DMS114 treated with DMSO at 0.1 percent for 48 hours (cell line): ENCODE measurements around the gene SNRPD2.

Experiments
- DNase-seq: peaks from one replicate; lab custom pipeline; 2025; ENCODE audit not compliant: unreplicated experiment; lab: John Stamatoyannopoulos, UW

SNRPD2 gene

DNA sequence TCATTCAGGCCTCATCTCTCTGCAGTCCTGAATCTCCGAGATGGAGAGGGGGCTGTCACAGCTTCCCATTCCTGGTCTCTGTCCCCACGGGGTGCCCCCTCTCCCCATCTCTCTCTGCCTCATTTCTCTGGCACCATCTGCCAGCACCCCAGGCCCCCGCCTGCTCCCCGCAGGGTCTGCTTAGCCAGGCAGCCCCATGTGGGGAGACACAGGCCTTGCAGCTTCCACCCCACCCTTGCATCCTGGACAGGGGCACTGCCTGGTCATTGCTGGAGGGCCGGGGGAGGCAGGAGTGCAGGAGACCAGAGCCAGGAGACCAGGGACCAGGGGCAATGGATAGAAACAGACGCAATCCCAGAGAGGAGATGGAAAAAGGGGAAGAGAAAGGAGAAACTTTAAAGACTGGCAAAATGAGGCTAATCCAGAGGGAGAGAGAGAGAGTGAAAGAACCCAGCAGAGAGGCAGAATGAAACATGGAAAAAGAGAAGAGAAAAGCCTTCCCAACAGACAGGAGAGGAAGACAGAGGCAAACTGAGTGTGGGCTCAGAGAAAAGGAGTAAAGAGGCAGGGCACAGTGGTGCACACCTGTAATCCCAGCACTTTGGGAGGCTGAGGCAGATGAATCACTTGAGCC lies 32.5 kb downstream of the SNRPD2 start:
- no peak for DNase-seq

GRCh38 chr19:45657520-45658167 lies 34.1 kb downstream of the SNRPD2 start:
- no peak for DNase-seq

DNA sequence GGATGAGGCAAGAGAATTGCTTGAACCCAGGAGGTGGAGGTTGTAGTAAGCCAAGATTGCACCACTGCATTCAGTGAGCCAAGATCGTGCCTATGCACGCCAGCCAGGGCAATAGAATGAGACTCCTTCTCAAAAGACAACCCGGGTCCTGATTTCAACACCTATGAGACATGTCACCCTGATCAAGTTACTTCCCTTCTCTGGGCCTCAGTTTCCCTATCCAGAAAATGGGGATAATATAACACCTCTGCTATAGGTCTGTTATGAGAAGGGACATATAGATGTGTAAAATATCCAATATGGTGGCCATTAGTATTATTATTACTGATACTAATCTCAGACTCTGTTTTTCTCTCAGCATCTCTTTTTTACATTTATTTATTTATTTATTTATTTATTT lies 36.7 kb downstream of the SNRPD2 start:
- no peak for DNase-seq

DNA sequence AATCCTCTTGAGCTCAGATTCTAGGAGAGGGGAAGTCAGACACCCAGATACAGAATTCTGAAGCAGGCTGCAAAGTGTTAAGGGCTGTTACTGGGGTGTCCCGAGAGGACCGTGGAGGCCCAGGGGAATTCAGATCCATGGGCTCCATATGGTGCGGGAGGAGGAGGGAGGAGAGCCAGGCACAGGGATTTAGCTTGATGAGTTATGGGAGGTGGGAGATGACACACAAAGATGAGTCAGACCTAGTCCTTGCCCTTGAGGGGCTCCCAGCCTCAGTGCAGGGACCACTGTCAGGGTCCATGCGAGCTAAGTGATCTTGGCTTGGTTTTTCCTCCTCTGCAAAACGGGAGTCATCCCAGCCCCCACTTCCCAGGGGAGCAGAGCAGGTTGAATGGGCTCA lies 38.1 kb downstream of the SNRPD2 start:
- no peak for DNase-seq

DNA sequence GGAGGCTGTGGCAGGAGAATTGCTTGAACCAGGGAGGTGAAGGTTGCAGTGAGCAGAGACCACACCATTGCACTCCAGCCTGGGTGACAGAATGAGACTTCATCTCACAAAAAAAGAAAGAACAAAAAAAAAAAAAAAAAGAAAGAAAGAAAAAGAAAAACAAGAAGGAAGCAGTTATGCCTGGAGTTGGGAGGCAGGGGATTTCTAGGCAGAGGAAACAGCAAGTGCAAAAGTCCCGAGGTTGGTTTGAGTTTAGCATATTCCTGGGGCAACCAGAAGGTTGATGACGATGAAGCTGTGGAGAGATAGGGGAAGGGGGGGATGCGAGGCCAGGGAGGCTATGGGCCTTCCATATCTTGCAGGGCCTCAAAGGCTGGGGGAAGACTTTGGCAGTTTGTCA lies 41.0 kb downstream of the SNRPD2 start:
- no peak for DNase-seq

DNA sequence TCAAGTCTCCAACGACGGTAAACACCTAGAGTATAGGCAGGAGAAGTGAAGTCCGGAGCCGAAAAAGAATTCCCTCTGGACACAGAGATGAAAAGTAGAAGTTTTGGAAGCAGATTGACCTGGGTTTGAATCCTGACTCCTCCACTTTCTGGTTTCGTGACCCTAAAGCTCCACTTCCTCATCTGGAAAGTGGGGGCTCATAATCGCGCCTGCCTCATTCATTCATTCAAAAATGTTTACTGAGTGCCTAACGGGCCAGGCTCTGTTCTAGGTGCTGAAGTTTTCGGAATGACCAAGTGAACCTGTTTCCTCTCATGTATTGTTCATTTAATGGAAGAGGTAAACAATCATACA lies 45.4 kb downstream of the SNRPD2 start:
- DNase-seq, result no peak

- peak; percentile 60 for DNase-seq
Observed at GRCh38 chr19:45645631-45646344, 46.0 kb downstream of the SNRPD2 start.

DNA sequence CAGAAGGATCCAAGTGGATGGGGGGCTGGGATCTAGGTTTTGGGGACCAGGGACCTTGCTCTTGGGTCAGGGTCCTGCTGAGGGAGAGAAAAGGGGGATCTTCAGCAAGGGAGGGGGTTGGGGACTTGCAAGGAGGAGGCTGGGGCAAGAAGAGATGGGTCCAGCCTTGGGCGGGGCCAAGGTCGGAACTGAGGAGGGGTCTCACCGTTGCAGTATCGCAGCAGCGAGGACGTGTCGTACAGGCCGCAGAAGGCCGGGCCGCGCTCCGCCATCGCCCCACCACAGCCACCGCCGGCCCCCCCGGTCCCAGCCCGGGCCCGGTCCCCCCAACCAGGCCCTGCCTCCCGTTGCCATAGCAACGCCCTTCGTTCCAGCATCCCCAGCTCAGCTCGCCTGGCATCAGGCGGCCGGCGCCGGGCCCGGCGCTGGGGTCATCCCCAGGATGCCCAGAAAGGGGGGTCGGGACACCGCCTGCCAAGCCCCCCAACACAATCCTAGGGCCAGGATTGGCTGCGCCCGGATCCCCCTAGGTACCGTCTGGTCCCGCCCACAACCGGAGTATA lies 46.6 kb downstream of the SNRPD2 start:
- no peak for DNase-seq

GRCh38 chr19:45643927-45644771 lies 47.6 kb downstream of the SNRPD2 start:
- DNase-seq, result no peak

DNA sequence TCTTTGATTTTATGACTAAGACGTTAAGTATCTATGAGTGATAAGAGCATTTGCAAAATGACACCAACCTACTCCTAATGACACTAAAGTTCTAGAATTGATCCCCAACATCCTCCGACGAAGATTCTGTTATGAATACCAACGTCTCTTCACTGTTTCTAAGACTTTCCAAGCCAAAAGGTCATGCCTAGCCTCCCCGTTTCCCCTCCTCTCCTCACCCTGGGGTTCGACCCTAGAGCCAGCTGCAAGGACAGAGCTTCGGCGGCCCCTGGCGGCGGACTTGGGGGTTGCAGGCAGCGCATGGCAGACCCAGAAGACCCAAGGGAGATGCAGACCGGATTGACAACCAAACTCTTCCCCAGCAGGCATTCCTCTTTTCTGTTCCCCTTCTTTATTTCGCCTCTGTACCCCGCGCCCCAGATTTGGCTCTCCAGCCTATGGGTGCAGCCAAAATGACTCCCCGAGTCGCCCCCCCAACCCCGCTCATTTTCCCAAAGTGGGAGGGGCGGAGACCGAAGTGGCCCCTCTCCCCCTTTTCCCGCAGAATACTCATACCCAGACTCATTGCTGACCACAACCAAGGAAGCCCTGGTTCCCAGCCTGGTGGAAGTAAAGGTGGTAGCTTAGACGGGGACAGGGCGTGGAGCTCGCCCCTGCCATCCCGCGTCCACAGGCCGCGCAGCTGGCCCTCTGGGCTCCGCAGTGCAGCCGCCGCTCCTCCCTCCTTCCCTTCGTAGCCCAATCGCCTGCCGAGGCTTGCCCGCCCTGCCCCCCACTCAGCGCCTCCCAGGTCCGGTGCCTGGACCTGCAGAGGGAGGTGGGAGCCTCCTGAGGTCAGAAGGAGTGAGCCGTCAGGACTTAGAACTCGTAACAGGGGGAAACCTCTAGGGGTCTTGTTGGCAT lies 48.5 kb downstream of the SNRPD2 start:
- DNase-seq, result peak; percentile 22

DNA sequence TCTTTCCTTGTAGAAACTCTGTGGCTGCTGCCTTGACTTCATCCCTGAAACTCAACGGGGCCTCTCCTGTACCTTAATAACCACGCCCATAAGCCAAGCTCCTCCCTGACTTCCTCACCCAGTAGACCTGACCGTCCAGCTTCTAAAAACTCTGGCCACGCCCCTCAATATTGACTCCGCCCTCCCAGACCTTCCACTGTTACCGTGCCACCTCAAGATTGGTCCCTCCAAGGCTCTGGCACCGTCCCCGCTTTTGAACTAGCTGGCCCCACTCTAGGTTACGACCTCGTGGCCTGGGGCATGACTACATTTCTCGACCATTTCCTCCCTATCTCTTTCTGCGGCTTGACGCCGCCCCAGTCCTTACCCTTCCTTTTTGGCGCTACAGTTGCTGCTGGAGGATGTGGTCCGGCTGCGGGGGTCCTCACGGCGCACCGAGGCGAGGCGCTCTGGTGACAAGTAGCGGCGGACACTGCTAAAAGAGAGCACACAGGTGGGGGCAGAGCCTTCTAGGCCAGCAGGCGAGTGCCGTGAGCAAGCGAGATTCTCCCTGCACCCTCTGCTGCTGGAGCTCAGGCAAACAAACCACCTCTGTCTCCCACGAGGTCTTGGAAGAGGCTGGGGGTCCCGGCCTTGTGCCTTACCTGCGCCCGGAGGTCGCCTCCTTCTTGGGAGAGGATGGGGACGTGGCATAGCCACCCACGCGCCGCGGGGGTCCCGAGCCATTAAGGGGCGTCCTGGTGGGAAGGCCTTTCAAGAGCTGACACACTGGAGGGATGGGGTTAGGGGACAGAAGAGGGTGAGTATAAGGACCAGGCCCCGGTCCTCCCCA lies 50.3 kb downstream of the SNRPD2 start:
- DNase-seq, result no peak

GRCh38 chr19:45640849-45641273 lies 50.9 kb downstream of the SNRPD2 start:
- DNase-seq, result no peak

DNA sequence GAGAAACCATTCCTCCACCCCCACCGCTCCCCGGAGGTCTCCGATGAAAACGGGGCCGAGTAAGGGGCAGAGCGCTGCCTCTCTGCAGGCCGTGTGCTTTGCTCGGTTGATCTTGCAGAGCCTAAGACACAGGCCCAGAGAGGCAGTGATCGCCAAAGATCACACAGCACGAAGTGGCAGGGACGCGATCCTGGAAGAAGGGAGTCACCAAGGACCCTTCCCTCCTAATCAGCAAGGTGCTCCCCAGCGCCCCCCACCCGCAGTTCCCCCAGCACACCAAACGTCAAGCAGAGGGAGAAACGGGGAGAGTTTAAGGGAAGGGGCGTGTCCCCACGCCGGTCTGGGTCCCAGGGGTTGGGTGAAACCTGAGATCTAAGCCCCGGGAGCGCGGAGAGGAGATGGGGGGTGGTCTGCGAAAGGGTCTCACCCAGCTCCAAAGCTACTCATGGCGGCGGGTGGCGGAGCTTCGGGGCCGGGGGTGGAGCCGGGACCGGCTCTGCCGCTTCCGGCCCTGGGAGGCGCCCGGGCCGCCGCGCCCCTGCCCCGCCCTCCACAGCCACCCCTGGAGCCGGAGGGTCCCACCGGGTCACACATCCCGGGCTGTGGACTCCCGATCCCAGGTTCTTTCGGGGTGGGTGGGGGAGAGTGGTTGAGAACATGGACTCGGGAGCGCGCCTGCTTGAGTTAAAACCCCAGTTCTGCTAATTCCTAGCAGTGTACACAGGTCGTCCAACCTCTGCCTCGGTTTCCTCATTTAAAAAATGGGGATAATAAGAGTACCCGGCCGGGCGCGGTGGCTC lies 52.6 kb downstream of the SNRPD2 start, which contains the start of gene EML2:
Gene EML2 (minus strand): TSS at position 468 of the 800 bp plus-strand sequence. CDS start 21 bp downstream, at position 447.
- peak; percentile 23 for DNase-seq

- DNase-seq, result no peak
Observed at GRCh38 chr19:45637890-45638667, 53.7 kb downstream of the SNRPD2 start.
